Measurements from ENCODE around the gene TRPC4.

DNA sequence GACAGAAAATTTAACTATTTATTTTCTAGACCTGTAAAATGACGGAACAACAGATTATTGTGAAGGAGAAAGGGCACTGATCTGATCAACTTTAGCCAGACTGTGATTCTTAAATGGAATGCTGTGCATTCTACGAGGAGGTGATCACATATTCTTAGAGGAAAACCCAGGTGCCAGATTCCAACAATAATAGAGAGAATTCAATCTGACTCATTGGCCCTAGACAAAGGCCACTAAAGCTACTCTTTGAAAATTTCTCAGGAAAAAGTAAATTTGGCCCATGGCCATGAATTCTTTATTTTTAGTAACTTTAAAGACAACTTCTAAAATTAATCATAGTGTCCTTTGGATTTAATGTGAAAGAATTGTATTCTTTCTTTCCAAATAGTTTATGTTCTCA, 212.4 kb downstream of the TRPC4 start:
- TF ChIP-seq, protein P1, sequence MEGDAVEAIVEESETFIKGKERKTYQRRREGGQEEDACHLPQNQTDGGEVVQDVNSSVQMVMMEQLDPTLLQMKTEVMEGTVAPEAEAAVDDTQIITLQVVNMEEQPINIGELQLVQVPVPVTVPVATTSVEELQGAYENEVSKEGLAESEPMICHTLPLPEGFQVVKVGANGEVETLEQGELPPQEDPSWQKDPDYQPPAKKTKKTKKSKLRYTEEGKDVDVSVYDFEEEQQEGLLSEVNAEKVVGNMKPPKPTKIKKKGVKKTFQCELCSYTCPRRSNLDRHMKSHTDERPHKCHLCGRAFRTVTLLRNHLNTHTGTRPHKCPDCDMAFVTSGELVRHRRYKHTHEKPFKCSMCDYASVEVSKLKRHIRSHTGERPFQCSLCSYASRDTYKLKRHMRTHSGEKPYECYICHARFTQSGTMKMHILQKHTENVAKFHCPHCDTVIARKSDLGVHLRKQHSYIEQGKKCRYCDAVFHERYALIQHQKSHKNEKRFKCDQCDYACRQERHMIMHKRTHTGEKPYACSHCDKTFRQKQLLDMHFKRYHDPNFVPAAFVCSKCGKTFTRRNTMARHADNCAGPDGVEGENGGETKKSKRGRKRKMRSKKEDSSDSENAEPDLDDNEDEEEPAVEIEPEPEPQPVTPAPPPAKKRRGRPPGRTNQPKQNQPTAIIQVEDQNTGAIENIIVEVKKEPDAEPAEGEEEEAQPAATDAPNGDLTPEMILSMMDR (IDR thresholded peaks at IDR 0.05), result no peak
- TF ChIP-seq EZH2 (IDR thresholded peaks at IDR 0.05; ENCODE audit: borderline replicate concordance, insufficient read depth, low read depth, low read length, poor library complexity, severe bottlenecking), result no peak
